IgD-negative memory B cell (primary cell): Measurements from ENCODE around the gene PDE2A. TPM values are rescaled to one million over a fixed set of nuclear protein-coding genes. Genes with fewer than 3 reads are reported as not detected.

Experiments used
- polyA plus RNA-seq: library from polyadenylated mRNA; unstranded; fragments of 300-500 nt; fragmentation: Illumina TruSeq; gene quantifications from one replicate; pipeline ENCODE4 v1.2.3, GENCODE V29; 2021

PDE2A gene
- polyA plus RNA-seq, 1 donor from 2014 or later: not detected

Other genes with a start within 250 kb of the PDE2A start
- 6.7 TPM for gene CLPB, start 239.9 kb downstream of the PDE2A start, polyA plus RNA-seq
- gene ARAP1, start 78.0 kb upstream of the PDE2A start, polyA plus RNA-seq: 20.7 TPM
- gene STARD10, start 119.6 kb upstream of the PDE2A start, polyA plus RNA-seq: 33.4 TPM
- 32.1 TPM for gene ATG16L2, start 140.0 kb upstream of the PDE2A start, polyA plus RNA-seq